ENCODE measurements around the gene ZNF691.
A peak's percentile ranks its signal among the peaks of the same experiment; 100 is the strongest.

Gene ZNF691

DNA sequence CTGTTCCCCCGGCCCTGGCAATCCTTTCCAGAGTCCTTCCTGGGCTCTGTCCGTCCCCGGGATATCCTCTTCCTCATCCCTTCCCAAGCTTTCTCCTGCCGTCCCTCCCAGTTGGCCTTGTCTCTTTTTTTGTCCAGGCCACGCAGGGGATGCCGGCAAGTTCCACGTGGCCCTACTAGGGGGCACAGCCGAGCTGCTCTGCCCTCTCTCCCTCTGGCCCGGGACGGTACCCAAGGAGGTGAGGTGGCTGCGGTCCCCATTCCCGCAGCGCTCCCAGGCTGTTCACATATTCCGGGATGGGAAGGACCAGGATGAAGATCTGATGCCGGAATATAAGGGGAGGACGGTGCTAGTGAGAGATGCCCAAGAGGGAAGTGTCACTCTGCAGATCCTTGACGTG lies 15.8 kb upstream of the ZNF691 start:
- no peak for DNase-seq
- in situ Hi-C loops (cut with MboI; ENCODE audit: low pct_unique_long_range_greater_than_20kb, low sequenced_read_pairs), result no loop called here

DNA sequence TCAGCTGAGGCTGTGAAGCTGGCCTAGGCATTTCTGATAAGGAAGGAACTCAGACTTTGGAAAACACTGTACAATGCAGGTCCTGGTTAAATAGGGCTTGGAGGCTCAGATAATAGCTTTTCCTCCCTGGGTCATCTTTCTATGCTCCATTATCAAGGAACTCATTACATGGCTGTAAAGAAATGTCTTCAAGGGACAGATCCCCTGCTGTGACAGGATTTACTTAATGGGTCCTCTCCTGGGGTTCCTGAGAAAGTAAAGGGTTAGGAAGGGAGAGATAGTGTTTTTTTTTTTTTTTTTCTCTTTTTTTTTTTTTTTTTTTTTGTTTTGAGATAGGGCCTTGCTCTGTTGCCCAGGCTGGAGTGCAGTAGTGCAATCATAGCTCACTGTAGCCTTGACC lies 15.1 kb upstream of the ZNF691 start:
- DNase-seq, result no peak
- in situ Hi-C loops (cut with MboI; ENCODE audit: low pct_unique_long_range_greater_than_20kb, low sequenced_read_pairs), result no loop called here

DNA sequence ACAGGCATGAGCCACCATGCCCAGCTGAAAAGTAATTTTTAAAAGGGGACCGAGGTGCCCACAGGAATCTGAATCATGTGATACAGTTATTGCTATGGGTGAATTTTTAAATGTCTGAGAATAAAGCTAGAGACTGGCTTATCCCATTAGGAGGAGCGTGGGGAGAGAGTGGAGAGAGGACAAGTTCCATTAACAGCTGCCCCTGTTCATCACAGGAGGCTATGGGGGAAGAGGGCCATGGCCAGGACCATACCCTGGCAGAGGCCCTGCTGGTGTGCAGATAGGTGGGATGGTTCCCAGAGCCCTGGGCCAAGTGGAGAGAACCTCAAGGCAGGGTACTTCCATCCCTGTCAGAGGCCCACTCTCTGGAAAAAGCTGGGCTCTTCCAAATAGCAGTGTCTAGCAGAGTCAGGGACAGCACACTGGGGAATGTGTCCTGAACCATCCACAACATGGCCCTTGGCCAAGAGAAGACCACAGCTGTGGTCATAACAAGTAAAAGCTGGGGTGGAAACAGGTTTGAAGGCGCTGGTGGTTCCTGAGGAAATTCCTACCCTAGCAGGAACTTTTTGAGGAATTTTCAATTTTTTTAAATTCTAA lies 13.7 kb upstream of the ZNF691 start:
- in situ Hi-C loops (cut with MboI; ENCODE audit: low pct_unique_long_range_greater_than_20kb, low sequenced_read_pairs), result no loop called here
- DNase-seq, result no peak

GRCh38 chr1:42833981-42834380 lies 12.4 kb upstream of the ZNF691 start:
- in situ Hi-C loops (cut with MboI; ENCODE audit: low pct_unique_long_range_greater_than_20kb, low sequenced_read_pairs), result no loop called here
- no peak for DNase-seq

GRCh38 chr1:42834803-42835202 lies 11.6 kb upstream of the ZNF691 start:
- in situ Hi-C loops (cut with MboI; ENCODE audit: low pct_unique_long_range_greater_than_20kb, low sequenced_read_pairs), result no loop called here
- DNase-seq, result no peak

DNA sequence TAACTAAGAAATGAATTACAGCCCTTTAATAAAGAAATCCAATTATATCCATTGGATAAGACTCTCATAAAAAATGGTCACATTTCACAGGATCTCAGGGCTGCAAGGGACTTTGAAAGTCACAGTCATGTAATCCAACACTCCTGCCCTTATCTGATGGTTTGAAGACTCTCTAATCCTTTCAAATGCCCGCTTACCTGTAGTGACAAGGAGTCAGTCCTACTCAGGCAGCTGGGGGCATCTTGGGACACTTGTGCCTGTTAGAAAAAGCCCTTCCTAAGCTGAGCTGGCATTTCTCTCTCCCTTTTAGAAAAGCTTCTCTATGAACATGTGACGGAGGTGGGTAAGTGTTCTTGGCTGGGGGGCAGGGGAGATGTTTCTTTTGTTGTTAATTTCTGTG lies 11.0 kb upstream of the ZNF691 start:
- in situ Hi-C loops (cut with MboI; ENCODE audit: low pct_unique_long_range_greater_than_20kb, low sequenced_read_pairs), result no loop called here
- DNase-seq, result no peak

GRCh38 chr1:42837709-42838108 lies 8.7 kb upstream of the ZNF691 start:
- in situ Hi-C loops (cut with MboI; ENCODE audit: low pct_unique_long_range_greater_than_20kb, low sequenced_read_pairs), result no loop called here
- no peak for DNase-seq

DNA sequence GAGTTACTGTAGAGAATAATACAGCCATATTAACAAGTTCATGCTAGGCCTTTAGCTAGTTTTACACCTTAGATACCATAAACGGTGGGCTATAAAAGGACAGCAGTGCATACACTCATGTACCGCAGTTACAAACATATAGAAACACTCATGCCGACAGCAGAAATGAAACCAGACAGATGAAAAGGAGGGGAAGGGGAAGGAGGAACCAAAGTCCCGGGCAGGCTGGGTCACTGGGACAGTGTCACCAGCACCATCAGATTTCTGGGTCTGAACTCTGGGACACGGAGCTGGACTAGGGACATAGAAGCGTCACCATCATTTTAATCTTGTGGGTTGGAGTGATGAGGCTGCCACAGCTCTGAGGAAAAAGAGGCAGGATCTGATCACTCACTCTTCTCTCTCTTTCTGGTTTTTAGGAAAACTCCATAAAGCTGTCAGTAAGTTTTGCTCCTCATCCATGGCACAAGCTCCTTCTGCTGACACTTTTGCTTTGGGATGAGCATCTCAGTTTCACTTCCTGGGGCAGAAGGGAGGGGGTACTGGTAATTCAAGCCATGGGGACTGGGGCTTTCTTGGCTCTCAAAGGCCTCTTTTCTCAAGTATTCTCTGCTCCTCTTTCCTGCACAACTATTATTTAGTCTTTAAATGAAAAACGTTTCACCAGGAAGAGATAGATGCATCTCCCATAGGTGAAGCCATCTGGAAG lies 7.8 kb upstream of the ZNF691 start:
- in situ Hi-C loops (cut with MboI; ENCODE audit: low pct_unique_long_range_greater_than_20kb, low sequenced_read_pairs), result no loop called here
- DNase-seq, result no peak

- DNase-seq, result no peak
- in situ Hi-C loops (cut with MboI; ENCODE audit: low pct_unique_long_range_greater_than_20kb, low sequenced_read_pairs), result no loop called here
These were observed 5.4 kb upstream of the ZNF691 start for GRCh38 chr1:42841010-42841409.

DNA sequence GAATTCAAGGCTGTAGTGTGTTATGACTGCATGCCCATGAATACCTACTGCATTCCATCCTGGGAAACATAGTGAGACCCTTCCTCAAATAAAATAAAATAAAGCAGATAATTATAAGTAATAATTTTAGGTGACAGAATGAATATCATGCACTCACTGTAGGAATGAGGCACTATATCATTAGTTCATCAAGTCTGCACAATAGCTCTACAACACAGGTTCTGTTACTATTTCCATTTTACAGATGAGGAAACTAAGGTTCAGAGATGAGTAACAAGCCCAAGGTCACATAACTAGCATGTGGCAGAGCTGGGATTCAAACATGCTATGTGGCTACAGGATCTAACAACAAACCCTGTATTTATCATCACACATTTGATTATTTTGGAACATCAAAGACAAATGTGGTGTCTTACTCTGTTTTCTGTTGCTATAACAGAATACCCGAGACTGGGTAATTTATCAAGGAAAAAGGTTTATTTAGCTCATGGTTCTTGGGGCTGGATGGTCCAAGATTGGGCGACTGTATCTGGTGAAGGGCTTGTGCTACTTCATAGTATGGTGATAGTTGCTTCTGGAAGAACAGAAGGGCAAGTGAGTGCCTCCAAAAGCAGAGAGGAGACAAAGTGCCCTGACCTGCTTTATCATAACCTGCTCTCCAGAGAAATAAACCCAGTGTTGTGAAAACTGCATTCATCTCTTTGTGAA lies 4.8 kb upstream of the ZNF691 start:
- in situ Hi-C loops (cut with MboI; ENCODE audit: low pct_unique_long_range_greater_than_20kb, low sequenced_read_pairs), result no loop called here
- DNase-seq, result no peak

DNA sequence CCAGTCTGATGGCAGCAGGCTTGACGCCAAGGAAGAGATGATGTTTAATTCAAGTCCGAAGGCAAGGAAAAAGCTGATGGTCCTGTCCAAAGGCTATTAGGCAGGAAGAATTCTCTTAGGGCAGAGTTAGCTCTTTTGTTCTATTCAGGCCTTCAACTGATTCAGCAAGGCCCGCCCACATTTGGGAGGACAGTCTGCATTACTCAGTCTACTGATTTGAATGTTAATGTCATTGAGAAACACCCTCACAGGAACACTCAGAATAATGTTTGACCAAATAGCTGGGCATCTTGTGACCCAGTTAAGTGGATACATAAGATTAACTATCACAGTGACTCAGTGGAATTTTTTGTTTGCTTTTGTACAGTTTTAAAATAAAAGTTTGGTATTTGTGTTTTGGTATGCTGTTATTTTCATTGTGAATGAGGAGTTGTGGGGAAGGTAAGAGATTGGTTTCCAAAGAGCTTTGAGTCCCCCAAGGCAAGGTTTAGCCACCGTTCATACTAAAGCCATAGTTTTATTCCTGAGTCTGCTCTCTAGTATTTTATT lies 1.7 kb upstream of the ZNF691 start:
- no peak for DNase-seq
- in situ Hi-C loops (cut with MboI; ENCODE audit: low pct_unique_long_range_greater_than_20kb, low sequenced_read_pairs), result no loop called here

- DNase-seq, result no peak
- in situ Hi-C loops (cut with MboI; ENCODE audit: low pct_unique_long_range_greater_than_20kb, low sequenced_read_pairs), result no loop called here
These were observed 1.2 kb upstream of the ZNF691 start for GRCh38 chr1:42845193-42845592.

GRCh38 chr1:42845866-42846256 lies 552 bp upstream of the ZNF691 start:
- peak; percentile 11 for DNase-seq
- in situ Hi-C loops (cut with MboI; ENCODE audit: low pct_unique_long_range_greater_than_20kb, low sequenced_read_pairs), result no loop called here

GRCh38 chr1:42847111-42847595 lies 740 bp downstream of the ZNF691 start:
- in situ Hi-C loops (cut with MboI; ENCODE audit: low pct_unique_long_range_greater_than_20kb, low sequenced_read_pairs), result no loop called here
- no peak for DNase-seq

DNA sequence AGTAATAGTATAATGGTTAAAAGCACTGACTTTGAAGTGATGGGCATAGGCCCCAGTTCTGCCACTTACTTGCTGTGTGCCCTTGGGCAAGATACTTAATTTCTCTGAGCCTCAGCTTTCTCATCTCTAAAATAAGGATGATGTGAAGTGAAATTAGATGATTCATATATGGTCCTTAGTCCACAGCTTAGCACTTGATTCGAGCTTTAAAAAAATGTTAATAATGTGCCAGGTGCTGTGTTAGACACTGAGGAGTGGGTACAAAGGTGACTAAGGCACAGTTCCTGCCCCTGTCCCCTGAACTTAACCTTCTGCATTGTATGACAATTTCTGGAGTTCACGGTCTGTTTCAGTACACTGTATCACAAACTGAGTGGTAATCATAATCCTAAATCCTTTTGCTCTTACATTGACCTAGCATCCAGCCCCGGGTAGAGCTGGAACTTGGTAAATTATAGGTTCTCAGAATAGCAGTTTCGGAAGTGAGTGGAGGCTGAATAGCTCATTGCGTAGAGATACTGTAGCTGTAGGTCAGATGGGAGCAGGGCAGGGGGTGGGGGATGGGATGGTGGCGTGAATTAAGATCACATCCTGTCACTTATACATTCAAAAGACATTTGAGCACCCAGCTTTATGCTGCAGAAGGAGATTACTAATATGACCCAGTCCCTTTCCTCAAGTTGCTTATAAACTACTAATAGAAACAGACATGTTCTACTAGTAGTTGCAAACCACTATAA lies 1.5 kb downstream of the ZNF691 start:
- in situ Hi-C loops (cut with MboI; ENCODE audit: low pct_unique_long_range_greater_than_20kb, low sequenced_read_pairs), result no loop called here
- no peak for DNase-seq

DNA sequence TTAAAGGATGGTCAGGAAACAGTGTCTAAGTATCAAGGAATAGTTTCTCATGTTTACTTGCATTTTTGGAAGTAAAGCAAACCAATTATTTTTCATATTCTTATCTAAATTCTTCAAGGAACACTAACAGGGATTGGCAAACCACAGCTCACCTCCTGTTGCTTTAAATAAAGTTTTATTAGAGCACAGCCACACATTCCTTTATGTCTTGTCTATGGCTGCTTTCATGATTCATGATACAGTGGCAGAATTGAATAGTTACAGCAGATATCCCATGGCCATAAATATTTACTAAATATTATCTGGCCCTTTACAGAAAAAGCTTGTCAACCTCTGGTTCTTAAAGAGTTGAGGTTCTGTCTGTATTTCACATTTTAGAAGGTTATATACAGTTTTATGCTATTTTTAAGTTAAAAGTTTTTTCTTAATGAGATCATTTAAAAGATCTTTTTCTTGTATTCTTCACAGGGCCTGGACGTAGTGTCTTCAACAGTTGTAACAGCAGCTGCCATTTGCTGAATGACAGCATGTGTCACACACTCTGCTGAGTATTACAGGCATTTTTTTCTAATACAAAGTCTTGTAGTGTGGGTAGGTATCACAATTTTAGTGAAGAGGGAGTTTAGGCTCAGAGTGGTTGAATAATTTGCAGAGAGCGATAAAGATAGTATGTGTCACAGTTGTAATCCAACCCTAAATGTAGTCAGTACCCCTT lies 2.6 kb downstream of the ZNF691 start:
- in situ Hi-C loops (cut with MboI; ENCODE audit: low pct_unique_long_range_greater_than_20kb, low sequenced_read_pairs), result no loop called here
- no peak for DNase-seq

- in situ Hi-C loops (cut with MboI; ENCODE audit: low pct_unique_long_range_greater_than_20kb, low sequenced_read_pairs), result no loop called here
- DNase-seq, result no peak
These were observed 3.5 kb downstream of the ZNF691 start for GRCh38 chr1:42849944-42850343.

DNA sequence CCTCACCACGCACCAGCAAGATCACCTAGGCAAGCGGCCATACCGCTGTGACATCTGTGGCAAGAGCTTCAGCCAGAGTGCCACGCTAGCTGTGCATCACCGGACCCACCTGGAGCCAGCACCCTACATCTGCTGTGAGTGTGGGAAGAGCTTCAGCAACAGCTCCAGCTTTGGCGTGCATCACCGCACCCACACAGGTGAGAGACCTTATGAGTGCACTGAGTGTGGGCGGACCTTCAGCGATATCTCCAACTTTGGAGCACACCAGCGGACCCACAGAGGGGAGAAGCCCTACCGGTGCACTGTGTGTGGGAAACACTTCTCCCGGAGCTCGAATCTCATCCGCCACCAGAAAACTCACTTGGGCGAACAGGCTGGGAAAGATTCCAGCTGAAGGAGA lies 5.0 kb downstream of the ZNF691 start:
- no peak for DNase-seq
- in situ Hi-C loops (cut with MboI; ENCODE audit: low pct_unique_long_range_greater_than_20kb, low sequenced_read_pairs), result no loop called here
